ENCODE measurements around the gene ANKRD13A. TPM values are rescaled to one million over a fixed set of nuclear protein-coding genes. Genes with fewer than 3 reads are reported as not detected.
A peak's percentile ranks its signal among the peaks of the same experiment; 100 is the strongest.

Gene ANKRD13A
- total and polyA plus RNA-seq, 2 of the 8 experiments (the other 6 are each of a cell fraction or from before 2014, with no cell fraction given): 16.8 to 21.4 TPM

- TF ChIP-seq, protein P1, sequence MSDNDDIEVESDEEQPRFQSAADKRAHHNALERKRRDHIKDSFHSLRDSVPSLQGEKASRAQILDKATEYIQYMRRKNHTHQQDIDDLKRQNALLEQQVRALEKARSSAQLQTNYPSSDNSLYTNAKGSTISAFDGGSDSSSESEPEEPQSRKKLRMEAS (IDR thresholded peaks at IDR 0.05): peak; percentile 89
- TF ChIP-seq BACH1 (IDR thresholded peaks at IDR 0.05; ENCODE audit: low read length) (no peak), RBBP5 (IDR thresholded peaks at IDR 0.05; ENCODE audit: borderline replicate concordance, low read depth, low read length) (peak; percentile 77; the same call in 1 of the 2 replicates), TAF1 (IDR thresholded peaks at IDR 0.05; ENCODE audit: low read depth, low read length) (peak; percentile 79; the same call in 1 of the 2 replicates), EZH2 (IDR thresholded peaks at IDR 0.05; ENCODE audit: low read depth, low read length, severe bottlenecking) (no peak), ASH2L (IDR thresholded peaks at IDR 0.05; ENCODE audit: low read length) (peak; percentile 78), TBP (IDR thresholded peaks at IDR 0.05; ENCODE audit: low read depth, low read length) (peak; percentile 60), RFX5 (IDR thresholded peaks at IDR 0.05; ENCODE audit: borderline replicate concordance, low read depth, low read length) (no peak), CHD1 (IDR thresholded peaks at IDR 0.05; ENCODE audit: low read depth, low read length) (peak; percentile 99), NRF1 (IDR thresholded peaks at IDR 0.05; ENCODE audit: low read depth, low read length) (no peak), EGR1 (IDR thresholded peaks at IDR 0.05; ENCODE audit: borderline replicate concordance, low read depth, low read length) (peak; percentile 60; the same call in 1 of the 2 replicates), YY1 (IDR thresholded peaks at IDR 0.05; ENCODE audit: low read depth, low read length) (peak; percentile 99), HDAC2 (IDR thresholded peaks at IDR 0.05; ENCODE audit: borderline replicate concordance in 1 of 2, low read depth in 2 of 2, low read length in 2 of 2) (peak; percentile 15 to 72; a peak in 2 of 4 replicates), SIN3A (conservative IDR thresholded peaks at IDR 0.05 in 1 of 2, IDR thresholded peaks at IDR 0.05 in 1 of 2; ENCODE audit: low read depth in 1 of 2, low read length in 2 of 2) (peak; percentile 63 to 82; a peak in 2 of 4 replicates), EP300 (IDR thresholded peaks at IDR 0.05; ENCODE audit: borderline replicate concordance in 1 of 2, low read depth in 2 of 2, low read length in 2 of 2) (peak in 1 of 2 experiments; percentile 100; a peak in 2 of 3 replicates), SUZ12 (IDR thresholded peaks at IDR 0.05; ENCODE audit: low read length) (no peak), CHD2 (IDR thresholded peaks at IDR 0.05; ENCODE audit: low read length) (0 out of 2 replicates have a peak, but pooled peaks have one; percentile 44), JUND (IDR thresholded peaks at IDR 0.05; ENCODE audit: low read length) (peak; percentile 99), RXRA (IDR thresholded peaks at IDR 0.05; ENCODE audit: insufficient read depth, low read depth, low read length) (no peak), PHF8 (conservative IDR thresholded peaks at IDR 0.05; ENCODE audit: low read depth, low read length) (peak; percentile 48; the same call in 1 of the 2 replicates), CTBP2 (IDR thresholded peaks at IDR 0.05; ENCODE audit: borderline replicate concordance, insufficient read depth, insufficient read length, low read length) (no peak), SRF (IDR thresholded peaks at IDR 0.05; ENCODE audit: low read depth, low read length) (0 out of 2 replicates have a peak, but pooled peaks have one; percentile 41), BRCA1 (IDR thresholded peaks at IDR 0.05; ENCODE audit: low read depth, low read length) (no peak; the same call in none of the 2 replicates)
These were observed at the start of gene ANKRD13A (continued) for GRCh38 chr12:109998904-109999648.

Measured in H1 (cell line).